Stimulated activated CD8-positive, alpha-beta memory T cell treated with anti-CD3 and anti-CD28 coated beads, Interleukin-12 subunit alpha, Interleukin-12 subunit beta, amount 100 ng/mL, for 24 hours (primary cell): ENCODE data around the gene SERP1.
"Not testable (repeated sequence)": the region's sequence is repeated elsewhere in the genome, so short reads cannot be mapped to it uniquely, and the experiment has no call there.

ENCODE experiments used
- DNase-seq: peaks from one replicate; pipeline ENCODE4 v3.0.0-alpha.2; 2020; ENCODE audit errors: extremely low read depth

The SERP1 gene

GRCh38 chr3:150538324-150539208 lies 7.7 kb downstream of the SERP1 start:
- DNase-seq = no peak

DNA sequence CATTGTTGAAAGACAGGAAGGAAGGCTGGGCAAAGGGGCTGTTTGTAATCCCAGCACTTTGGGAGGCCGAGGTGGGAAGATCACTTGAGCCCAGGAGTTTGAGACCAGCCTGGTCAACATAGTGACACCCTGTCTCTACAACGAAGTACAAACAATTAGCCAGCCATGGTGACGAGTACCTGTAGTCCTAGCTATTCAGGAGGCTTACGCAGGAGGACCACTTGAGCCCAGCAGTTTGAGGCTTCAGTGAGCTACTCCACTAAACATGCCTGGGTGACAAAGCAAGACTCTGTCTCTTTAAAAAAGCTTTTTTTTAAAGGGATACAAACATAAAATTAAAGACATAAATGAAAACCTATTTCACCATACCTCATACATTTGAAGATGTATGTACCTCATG lies 11.1 kb downstream of the SERP1 start:
- DNase-seq = no peak

- DNase-seq = no peak
Measured at GRCh38 chr3:150531775-150532174, 14.5 kb downstream of the SERP1 start.

DNA sequence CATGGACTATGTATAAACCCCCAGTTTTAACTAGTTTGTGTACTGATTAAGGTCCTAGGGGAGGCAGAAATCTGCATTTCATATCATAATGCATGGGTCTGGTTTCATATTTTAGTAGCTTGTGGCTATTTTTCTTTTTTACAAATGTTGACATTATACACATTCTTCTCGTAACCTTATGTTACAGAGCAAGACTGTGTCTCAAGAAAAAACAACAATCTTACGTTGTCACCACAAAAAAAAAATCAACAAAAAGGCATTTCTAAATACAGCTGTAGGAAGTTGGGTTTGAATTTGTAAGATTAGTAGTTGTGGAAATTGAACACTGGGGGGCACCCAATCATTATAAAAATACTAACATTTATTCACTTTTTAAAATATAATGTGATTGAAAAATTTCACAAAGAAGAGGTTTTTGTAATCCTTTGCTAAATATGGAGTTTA lies 17.9 kb downstream of the SERP1 start:
- DNase-seq = no peak

DNA sequence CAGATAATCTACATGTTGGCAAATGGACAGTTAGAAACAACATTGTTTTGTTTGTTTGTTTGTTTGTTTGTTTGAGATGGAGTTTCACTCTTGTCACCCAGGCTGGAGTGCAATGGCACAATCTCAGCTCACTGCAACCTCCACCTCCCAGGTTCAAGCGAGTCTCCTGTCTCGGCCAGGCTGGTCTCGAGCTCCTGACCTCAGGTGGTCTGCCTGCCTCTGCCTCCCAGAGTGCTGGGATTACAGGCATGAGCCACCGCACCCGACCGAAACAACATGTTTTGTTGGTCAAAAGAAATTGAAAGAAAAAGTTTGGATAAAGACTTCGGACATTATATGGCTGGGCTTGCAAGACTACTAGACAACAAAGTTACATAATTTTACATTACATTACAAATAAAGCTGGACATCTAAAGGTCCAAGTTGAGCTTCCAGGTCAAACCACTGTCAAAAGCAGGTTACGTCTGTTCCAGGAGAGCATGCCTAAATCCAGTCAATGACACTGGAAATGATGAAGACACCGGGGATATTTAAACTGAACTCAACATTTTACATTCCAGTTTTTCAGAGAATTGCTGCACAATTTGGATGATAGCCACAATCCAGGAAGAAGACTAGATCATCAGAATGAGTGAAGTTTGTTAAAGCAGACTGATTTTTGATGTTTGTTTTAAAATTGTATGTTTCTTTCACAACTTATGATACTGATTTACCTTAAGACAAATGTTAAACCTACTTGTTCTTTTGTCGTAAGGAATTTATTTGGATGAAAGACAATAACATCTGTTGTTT lies 18.6 kb downstream of the SERP1 start:
- DNase-seq = no peak

DNA sequence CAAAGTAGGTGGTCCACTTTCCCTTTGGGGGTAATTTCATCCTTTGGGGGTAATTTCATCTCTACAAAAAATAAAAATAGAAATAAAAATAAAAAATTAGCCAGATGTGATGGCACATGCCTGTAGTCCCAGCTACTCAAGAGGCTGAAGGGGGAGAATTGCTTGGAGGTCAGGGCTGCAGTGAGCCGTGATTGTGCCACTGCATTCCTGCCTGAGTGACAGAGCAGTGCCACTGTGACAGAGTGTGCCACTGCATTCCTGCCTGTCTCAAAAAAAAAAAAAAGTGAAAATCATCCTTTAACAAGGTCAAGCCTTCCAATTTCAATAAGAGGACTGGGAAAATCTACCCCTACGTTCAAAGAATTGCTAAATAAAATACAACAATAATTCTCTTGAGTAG lies 22.8 kb downstream of the SERP1 start:
- DNase-seq = no peak

GRCh38 chr3:150521463-150521862 lies 24.8 kb downstream of the SERP1 start:
- DNase-seq = no peak

GRCh38 chr3:150520408-150520807 lies 25.9 kb downstream of the SERP1 start:
- no peak for DNase-seq

DNA sequence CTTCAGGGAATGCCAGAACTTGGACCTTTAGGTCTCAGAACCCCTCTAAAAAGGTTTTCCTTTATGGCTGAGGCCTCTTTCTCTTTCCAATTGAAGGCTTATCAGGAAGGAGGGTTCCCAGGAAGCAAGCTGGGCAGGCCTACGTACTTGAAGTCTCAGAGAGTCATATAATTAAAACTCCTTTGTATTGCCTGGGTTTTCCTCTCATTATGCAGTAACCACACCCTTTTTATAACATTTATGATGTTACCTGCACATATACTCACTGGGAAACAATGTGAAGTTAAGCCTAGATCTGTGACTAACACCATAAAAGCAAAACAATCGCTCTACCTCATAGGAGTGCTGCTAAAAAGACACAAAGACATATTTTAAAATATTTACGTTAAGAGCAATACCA lies 27.3 kb downstream of the SERP1 start:
- no peak for DNase-seq

- no peak for DNase-seq
Measured at GRCh38 chr3:150515210-150515609, 31.1 kb downstream of the SERP1 start.

DNA sequence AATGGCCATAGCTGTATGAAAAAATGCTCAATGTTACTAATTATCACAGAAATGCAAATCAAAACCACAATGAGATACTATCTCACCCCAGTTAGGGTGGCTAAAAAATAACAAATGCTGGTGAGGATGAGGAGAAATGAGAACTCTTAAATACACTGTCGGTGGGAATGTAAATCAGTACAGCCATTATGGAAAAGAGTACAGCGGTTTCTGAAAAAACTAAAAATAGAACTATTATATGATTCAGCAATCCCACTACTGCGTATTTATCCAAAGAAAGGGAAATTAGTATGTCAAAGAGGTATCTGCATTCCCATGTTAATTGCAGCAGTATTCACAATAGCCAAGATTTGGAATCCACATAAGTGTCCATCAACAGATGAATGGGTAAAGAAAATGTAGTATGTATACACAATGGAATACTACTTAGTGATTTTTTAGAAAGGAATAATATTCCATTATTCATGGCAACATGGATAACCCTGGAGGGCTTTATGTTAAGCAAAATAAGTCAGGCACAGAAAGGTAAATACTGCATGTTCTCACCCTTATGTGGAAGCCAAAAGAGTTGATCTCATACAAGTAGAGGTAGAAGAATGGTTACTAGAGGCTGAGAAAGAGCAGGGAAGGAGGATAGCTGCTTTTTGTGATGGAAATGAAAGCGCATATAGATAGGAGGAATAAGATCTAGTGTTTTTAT lies 35.0 kb downstream of the SERP1 start:
- DNase-seq = no peak

- no peak for DNase-seq
Measured at GRCh38 chr3:150509780-150510179, 36.5 kb downstream of the SERP1 start.

DNA sequence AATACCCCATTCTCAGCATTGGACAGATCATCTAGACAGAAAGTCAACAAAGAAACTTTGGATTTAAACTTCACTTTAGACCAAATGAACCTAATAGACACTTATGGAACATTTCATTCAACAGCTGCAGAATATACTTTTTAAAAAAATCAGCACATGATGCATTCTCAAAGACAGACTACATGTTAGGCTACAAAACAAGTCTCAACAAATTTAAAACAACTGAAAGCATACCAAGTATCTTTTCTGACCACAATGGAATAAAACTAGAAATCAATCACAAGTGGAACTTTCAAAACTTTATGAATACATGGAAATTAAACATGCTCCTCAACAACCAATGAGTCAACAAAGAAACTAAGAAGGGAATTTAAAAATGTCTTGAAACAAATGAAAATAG lies 37.9 kb downstream of the SERP1 start:
- DNase-seq = no peak

DNA sequence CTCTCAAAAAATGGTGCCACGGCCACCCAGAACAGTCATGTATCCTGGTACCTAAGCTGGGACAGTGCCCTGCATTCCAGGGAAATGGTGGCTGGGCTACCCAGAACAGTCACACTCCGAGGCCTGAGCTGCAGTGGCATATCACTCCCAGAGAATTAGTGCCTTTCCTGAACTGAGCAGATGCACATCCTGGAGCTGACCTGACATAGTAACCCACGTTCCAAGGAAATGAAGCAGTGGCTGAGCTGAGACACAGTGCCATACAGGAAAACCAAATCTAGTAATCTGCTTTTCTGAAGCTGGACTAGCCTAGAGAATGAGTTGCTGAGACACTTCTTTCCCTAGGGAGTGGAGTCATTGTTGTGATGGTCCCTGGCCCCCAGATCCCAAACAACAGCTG lies 41.8 kb downstream of the SERP1 start:
- DNase-seq = no peak

DNA sequence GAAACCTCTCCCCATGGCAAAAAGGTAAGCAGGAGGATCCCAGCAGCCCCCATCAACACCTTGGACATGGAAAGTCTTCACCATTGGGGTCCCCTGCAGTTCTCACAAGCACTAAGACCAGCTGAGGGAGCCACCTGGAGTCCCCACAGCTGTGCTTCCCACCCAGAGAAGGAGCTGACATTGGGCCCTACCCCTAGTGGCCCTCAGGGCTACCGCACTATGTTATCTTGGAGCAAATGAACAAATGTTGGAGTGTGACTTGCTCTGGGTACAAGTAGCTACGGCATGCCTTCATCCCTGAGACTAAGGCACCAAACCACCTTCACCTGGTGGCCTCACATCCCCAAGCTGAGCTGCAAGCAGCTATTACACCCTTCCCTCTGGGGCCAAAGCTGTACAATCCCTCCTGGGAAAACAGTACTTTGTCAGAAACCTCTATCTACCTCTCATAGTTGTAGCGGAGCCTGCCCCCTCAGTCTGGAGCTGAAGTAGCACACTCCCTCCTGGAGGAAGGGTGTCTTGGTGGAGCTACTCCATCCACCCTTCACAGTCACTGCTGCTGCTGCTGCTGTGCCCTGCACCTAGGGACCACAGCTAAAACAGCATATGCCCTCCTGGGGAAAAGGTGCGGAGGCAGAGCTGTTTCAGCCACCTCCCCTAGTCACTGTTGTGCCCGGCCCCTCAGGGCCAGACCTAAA lies 42.7 kb downstream of the SERP1 start:
- no peak for DNase-seq

- DNase-seq = not testable (repeated sequence)
Measured at GRCh38 chr3:150500960-150501359, 45.3 kb downstream of the SERP1 start.

DNA sequence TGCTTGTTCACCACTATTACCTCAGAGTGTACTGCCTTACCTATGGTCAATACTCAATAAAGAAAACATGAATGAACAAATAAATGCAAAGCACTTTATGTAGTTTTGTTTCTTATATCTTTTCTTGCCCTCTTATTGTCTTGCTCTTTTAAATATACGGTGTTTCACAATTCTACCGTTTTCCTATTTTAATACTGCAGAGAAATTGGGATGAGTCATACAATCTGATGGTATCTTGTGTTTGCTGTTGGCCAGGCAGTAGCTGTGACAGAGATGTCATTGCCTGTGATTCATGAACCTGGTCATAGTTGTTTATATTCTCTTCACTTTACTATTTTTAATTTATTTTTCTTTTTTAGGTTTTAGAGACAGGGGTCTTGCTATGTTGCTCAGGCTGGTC lies 48.3 kb downstream of the SERP1 start:
- DNase-seq = no peak

DNA sequence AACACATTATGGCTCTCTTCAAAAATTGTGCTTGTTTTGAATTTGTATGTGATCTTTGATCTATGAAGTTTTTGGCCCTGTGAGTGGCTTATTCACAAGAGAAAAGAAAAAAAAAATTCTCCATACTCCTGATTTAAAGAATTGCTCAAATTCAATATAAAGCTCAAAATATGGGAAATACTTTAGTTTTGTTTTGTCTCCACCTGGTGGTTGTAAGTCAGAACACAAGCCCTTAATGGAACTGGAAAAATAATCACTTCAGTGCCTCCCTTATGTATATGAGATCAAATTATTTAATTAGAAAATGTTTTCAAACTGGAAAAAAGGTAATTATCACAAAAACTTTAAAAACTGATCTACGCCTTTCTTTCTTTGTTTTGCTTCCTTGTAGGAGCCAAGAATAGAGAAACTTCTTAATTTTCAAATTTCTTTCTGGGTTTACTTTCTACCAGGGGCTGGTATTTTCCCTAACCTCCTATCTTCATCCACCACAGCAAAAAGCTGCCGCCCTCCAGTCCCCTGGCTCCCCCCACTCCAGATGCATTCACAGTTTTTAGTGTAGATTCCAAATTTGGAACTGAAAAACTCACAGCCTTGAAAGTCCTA lies 50.6 kb downstream of the SERP1 start:
- DNase-seq = no peak

DNA sequence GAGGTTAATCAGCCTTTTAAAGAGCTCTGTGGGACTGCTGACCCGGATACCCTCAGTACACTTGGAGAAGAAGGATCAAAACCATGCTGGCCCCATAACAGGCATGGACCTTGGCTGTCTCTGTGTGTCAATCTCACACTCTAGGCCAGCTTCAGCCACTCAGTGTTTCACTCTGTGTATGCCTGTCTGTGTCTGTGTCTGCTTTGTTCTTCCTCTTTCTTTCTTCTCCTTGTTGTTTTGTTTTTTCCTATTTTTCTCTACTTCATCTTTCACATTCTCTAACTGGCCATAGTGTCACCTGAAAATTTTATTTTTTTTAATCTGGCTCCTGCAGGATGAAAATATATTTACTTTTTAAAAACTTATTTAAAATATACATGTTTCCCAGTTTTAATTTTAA lies 51.1 kb downstream of the SERP1 start:
- no peak for DNase-seq

DNA sequence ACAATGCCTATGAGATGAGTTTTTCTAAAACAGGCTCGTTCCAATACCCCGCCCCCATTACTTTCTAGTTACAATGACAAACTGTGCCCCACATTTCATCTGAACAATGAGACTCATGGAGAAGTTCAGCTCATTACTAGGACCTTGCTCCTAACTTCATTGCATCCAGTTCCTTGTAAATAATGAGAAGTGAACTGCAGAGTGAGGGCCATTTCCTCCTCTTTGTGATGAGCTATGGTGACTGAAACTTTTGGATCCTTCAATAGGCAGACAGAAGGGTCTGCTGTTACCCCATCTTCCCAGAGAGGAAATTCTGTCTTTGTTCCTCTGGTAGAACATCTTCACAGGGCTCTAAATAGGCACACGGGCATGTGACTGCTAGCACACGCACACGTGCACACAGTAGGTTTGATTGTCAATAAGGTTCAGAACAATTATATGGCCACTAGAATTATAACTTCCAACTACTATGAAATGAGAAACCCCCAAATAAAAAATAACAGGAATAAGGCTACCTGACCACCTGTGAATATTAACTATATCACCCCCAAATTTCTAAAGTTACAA lies 51.8 kb downstream of the SERP1 start:
- no peak for DNase-seq
